GM10248 (cell line): ENCODE data around the gene COBL.

ENCODE experiments used
- CTCF ChIA-PET: fragments of 300-600 bp; sonication (Branson Sonifier 250); formaldehyde crosslinking; extraction: SDS; loops from one replicate; lab custom pipeline; 2021; ENCODE audit warnings: antibody characterized with exemption; lab: Yijun Ruan, JAX
- POLR2A ChIA-PET: fragments of 350-650 bp; sonication (Branson Sonifier 250); formaldehyde crosslinking; extraction: SDS; loops from one replicate; lab custom pipeline; 2020; ENCODE audit warnings: antibody characterized with exemption; lab: Yijun Ruan, JAX
- DNase-seq: peaks from one replicate; pipeline ENCODE4 v3.0.0; 2012; ENCODE audit errors: extremely low spot score
- CTCF ChIP-seq: IDR thresholded peaks from 2 replicates; pipeline ENCODE4 v1.5.1; 2012; ENCODE audit warnings: mild to moderate bottlenecking, low read depth; ENCODE audit errors: extremely low read depth, missing control alignments, control extremely low read depth

The COBL gene

GRCh38 chr7:51175316-51175991 is 141.2 kb downstream of the COBL start:
- ChIA-PET POLR2A (no interaction called here), CTCF (interaction anchor here (10.4 kb wide), 1 partner anchor 14 kb away, joined by 74 read pairs; no protein-coding TSS in a partner anchor)
- TF ChIP-seq CTCF: no peak
- no peak for DNase-seq

DNA sequence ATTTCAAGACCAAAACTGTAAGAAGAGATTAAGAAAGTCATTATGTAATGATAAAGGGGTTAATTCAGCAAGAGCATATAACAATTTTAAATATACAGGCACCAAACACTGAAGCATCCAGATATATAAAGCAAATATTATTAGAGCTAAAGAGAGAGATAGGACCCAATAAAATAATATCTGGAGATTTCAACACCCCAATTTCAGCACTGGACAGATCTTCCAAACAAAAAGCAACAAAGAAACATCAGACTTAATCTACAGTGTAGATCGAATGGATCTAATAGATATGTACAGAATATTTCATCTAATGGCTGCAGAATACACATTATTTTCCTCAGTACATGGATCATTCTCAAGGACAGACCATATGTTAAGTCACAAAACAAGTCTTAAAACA is 151.3 kb downstream of the COBL start:
- TF ChIP-seq CTCF: no peak
- ChIA-PET POLR2A (no interaction called here), CTCF (interaction anchor here (5.9 kb wide), 1 partner anchor 202 kb away, joined by 88 read pairs; no protein-coding TSS in a partner anchor)
- no peak for DNase-seq

GRCh38 chr7:51162724-51163329 is 153.8 kb downstream of the COBL start:
- DNase-seq: peak; percentile 46
- ChIA-PET POLR2A (no interaction called here), CTCF (interaction anchor here (0.8 to 6.9 kb wide), 30 partner anchors 11 to 1094 kb away, joined by 3 to 88 read pairs (median 4); partner anchors contain the start of gene ZPBP)
- peak; percentile 93 for TF ChIP-seq CTCF

- ChIA-PET POLR2A (no interaction called here), CTCF (interaction anchor here (0.8 to 6.9 kb wide), 24 partner anchors 10 to 1081 kb away, joined by 3 to 88 read pairs (median 8); partner anchors contain the start of gene ZPBP)
- no peak for DNase-seq
- no peak for TF ChIP-seq CTCF
Measured at GRCh38 chr7:51161937-51162336, 154.7 kb downstream of the COBL start.

DNA sequence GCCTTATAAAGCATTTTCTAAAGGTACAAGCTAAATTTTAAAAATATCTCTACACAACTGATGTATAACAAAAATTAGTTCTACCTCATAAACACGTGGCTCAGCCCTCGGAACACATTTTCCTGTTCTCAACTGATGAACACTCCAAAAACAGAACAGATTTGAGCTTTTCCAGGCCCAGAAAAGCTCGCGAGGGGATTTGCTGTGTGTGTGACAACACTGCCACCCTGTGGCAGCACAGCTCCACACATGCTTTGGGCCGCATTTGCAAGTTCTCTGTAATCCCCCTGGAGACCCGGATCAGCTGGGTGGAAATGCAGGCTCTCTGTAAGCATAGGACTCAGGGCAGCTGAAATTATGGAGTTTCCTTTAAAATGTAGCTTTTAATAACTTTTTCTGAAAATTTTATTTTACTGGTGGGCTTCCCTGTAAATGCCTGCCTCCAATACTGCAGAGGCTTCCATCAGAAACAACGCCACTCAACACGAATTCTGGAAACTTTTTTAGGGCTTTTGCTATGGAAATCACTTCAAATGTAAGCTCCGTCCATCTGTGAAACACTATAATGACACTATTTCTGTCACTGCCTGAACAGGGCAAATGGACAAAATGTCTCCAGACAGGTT is 155.5 kb downstream of the COBL start:
- peak; percentile 51 for DNase-seq

More for the DNA sequence above, 155.5 kb downstream of the COBL start:
- ChIA-PET POLR2A (no interaction called here), CTCF (interaction anchor here (0.7 to 6.9 kb wide), 49 partner anchors 9 to 1412 kb away, joined by 3 to 88 read pairs (median 4); partner anchors contain the start of gene ZPBP)
- TF ChIP-seq CTCF: peak; percentile 91
